Inferior parietal cortex (tissue), 1 donor: ENCODE data around the gene FFAR1.
A peak's percentile ranks its signal among the peaks of the same experiment; 100 is the strongest.

Experiments
- DNase-seq: peaks from one replicate; pipeline ENCODE4 v3.0.0-alpha.2; 2016; ENCODE audit errors: extremely low spot score

Gene FFAR1, protein sequence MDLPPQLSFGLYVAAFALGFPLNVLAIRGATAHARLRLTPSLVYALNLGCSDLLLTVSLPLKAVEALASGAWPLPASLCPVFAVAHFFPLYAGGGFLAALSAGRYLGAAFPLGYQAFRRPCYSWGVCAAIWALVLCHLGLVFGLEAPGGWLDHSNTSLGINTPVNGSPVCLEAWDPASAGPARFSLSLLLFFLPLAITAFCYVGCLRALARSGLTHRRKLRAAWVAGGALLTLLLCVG (N-terminal part only)

DNA sequence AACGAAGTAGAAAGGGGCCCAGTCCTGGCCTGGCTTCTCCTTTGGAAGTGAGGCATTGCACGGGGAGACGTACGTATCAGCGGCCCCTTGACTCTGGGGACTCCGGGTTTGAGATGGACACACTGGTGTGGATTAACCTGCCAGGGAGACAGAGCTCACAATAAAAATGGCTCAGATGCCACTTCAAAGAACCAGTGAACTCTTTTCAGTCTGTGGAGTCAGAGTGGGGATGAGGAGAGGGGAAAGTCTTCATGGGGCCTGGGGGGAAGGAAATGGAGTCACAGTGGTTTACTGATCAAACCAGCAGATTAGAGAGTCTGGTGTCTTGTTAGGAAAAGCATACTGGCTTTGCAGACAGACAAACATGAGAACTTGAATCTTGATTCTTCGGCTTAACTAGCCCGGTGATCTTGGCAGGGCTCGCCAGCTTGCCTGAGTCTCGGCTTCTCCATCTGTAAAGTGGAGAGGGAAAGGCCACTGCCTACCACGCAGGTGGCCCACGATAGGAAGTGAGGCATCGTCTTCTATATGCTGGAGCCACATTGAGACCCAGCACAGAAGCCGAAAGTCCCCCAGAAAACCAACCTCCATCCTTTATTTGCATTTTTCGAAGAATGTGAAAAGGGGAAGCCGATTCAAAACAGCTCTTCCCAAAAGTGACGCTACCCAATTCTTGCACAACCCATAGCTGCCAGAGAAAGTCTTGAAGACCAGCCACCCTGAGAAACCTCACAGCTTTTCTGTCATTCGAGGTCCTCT lies at the start of gene FFAR1:
TSS of gene FFAR1 (plus strand) at position 732 of the 759 bp plus-strand sequence. CDS start 3,650 bp downstream, outside the sequence.
- DNase-seq, result peak; percentile 8

DNA sequence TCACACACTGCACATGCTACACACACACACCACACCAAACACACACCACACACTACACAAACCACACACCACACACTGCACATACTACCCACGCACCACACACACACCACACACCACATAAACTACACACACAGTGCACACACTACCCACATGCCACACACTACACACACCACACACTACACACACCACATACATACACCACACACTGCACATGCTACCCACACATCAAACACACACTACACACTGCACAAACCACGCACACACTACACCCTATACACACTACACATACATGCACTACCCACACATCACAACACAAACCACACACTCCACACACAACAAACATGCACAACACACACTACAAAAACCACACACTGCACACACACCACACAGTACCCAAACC lies 49.8 kb upstream of the FFAR1 start:
- DNase-seq, result no peak

DNA sequence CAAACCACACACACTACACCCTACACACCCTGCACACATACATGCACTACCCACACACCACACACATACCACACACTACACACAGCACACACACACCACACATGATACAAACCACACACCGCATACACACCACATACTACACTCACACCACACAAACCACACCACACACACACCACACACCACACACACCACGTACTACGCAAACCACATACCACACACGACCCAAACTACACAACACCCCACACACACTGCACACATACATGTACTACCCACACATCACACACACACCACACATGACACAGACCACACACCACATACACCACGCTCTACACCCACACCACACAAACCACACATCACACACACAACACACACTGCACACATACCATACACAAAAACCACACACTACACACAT lies 49.1 kb upstream of the FFAR1 start:
- no peak for DNase-seq

DNA sequence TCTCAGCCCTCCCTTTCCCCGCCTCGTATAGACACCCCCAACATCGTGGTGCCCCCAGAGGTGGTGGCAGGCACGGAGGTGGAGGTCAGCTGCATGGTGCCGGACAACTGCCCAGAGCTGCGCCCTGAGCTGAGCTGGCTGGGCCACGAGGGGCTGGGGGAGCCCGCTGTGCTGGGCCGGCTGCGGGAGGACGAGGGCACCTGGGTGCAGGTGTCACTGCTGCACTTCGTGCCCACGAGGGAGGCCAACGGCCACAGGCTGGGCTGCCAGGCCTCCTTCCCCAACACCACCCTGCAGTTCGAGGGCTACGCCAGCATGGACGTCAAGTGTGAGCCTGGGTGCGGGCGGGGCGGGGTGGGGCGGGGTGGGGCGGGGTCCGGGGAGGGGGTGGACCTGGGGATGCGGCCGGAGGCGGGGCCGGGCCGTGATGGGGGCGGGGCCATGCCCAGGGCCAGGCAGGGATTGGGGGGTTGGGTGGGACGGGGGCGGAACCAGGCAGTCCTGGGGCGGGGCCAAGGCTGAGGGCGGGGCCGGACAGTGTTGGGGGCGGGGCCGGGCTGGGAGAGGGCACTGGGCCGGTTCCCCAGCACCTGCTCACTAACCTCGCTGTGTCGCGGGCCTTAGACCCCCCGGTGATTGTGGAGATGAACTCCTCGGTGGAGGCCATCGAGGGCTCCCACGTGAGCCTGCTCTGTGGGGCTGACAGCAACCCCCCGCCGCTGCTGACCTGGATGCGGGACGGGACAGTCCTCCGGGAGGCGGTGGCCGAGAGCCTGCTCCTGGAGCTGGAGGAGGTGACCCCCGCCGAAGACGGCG lies 48.0 kb upstream of the FFAR1 start:
- no peak for DNase-seq

DNA sequence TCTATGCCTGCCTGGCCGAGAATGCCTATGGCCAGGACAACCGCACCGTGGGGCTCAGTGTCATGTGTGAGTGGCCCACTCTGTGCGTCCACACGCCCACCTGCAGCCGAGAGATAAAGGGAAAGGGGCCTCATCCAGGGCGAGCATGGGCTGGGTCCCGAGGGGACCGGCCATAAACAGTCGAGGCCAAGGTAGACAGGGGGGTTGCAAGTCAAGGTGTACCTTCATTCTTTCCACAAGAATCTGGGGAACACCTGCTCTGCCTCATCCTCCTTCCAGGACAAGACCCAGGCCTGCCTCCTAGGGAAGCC lies 47.4 kb upstream of the FFAR1 start:
- DNase-seq, result no peak

DNA sequence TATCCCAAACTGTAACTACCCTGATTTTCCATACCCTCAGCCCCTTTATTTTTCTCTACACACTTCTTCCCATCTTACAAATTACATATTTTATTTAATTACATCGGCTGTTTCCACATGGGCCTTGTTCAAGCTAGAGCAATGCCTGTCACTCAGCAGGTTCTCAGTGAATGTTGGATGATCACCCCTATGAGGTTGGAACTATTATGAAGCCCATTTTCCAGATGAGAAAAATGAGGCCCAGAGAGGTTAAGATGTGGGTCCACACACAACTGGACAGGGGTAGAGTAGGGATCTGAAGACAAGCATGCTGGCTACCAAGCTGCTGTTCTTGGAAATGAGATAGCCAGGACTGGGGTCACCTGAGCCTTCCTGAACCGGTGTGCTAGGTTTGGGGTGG lies 45.7 kb upstream of the FFAR1 start:
- DNase-seq, result no peak

DNA sequence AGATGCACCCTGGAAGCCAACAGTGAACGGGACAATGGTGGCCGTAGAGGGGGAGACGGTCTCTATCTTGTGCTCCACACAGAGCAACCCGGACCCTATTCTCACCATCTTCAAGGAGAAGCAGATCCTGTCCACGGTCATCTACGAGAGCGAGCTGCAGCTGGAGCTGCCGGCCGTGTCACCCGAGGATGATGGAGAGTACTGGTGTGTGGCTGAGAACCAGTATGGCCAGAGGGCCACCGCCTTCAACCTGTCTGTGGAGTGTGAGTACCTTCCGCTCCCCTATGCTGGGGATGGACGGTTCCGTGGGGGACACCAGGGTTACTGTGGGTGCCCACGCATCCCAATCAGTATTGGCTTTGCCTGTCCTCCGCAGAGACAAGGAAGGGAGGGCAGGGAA lies 45.3 kb upstream of the FFAR1 start:
- DNase-seq, result no peak

DNA sequence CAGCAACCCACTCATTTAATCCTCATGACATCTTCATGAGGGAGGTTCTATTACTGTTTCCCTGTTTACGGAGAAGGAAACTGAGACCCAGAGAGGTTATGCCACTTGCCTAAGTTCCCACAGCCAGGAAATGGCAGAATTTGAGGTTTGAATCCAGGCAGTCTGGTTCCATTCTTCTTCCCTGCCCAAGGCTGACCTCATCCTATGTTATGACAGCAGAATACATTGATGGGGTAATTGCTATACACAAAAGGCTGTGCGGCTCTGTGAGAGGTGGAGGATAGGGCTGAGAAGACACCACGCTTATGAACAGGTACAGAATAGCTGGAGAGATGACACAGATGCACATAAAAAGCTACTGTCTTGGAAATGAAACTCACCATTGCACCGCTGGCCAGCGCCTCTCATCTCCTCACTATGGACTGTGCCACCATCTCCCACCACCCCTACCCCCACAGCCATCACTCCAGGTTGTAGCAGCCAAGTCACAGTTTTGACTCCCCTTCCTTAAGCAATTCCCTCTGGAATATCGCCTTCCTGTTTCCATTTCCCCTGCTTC lies 44.3 kb upstream of the FFAR1 start:
- no peak for DNase-seq

DNA sequence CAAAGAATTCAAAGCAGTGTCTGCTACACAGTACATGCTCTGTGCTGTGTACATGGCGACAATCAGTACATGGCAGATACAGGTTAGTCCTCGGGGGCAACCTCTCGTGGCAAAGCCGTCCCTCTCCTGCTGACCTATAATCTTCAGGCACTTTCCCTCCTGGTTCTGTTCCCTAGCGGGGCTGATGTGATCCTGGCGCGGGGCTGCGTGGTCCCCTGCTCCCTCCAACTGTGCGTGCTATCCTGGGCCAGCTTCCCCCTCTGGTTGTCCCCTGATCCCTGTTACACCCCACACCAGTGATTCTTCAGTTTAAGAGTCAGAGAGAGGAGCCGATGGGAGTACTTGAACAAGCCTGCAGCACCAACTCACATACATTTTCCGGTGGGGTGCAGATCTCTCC lies 43.7 kb upstream of the FFAR1 start:
- no peak for DNase-seq

DNA sequence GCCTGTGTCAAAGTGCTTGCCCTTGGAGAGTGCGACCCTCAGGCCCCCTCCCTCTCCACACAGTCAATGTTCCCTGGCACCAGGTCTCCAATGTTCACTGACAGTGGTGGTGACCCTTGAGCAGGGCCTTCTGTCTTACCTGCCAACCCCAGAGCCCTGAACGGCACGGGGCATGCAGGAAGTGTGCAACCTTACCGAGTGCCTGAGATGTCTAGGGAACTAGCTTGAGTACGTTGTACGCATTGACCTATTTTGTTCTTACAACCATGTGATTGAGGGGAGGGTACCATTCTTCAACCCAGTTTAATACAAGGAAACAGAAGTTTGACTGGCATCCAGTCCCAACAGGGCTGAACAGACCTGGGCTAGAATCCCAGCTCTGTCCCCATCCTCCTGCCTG lies 42.5 kb upstream of the FFAR1 start:
- no peak for DNase-seq

DNA sequence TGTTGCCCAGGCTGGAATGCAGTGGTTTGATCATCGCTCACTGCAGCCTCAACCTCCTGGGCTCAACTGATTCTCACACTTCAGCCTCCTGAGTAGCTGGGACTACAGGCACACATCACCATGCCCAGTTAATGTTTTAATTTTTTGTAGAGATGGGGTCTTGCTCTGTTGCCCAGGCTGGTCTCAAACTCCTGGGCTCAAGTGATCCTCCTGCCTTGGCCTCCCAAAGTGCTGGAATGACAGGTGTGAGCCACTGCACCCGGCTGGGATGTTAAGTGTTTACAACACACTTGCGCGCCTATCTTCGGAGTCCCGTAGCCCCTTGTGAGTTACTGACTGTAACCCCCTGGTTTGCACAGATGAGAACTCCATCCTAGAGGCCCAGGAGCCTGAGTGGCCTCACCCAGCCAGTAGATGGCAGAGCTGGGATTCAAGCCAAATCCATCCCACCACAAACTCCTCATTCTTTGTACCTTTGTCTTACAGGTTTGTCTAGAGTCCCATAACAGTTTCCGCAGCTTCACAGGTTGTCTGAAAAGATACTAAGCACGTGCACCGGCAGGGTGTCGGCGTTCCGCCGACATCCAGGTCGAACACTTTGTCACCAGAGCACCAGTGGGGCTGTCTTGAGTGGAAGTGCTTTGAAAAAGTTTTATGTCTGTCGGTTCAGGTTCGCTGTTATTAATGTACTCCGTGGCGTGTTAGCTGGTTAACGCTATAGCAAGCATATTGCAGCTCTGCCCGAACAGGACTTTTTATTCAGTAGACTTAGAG lies 41.0 kb upstream of the FFAR1 start:
- no peak for DNase-seq

DNA sequence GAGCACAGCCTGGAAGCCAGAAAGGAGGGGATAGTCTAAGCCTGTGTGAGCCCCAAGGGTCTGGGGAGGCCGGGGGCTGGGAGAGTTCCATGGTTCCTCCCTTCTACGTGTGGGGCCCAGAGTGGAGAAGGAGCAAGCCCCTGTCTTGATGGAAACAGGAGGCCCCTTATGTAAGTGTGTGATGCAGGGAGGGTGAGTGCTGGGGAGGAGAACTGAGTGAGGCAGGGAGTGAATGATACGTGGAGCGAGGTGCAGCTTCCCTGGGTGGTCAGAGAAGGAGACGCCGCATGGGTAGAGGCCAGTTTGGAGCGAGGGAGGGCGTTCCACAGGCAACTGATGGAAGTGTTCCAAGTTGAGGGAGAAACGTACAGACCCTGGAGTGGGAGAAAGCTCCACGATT lies 39.8 kb upstream of the FFAR1 start:
- DNase-seq, result no peak

DNA sequence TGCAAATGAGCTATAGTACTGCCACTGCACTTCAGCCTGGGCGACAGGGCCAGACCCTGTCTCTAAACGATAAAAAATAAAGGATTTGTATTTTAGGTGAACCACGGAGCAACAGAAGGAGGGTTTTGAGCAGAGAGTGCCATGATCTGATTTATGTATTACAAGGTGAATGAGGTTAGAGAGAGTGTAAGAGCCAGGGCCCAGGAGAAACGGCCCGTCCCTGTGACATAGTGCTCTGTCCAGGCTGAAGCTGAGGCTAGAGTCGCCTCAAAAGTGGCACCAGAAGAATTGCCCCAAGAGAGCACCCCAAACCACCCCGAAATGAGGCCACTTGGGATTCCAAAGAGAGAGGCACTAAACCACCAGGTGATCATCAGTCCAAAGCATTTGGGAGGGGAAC lies 38.8 kb upstream of the FFAR1 start:
- no peak for DNase-seq

DNA sequence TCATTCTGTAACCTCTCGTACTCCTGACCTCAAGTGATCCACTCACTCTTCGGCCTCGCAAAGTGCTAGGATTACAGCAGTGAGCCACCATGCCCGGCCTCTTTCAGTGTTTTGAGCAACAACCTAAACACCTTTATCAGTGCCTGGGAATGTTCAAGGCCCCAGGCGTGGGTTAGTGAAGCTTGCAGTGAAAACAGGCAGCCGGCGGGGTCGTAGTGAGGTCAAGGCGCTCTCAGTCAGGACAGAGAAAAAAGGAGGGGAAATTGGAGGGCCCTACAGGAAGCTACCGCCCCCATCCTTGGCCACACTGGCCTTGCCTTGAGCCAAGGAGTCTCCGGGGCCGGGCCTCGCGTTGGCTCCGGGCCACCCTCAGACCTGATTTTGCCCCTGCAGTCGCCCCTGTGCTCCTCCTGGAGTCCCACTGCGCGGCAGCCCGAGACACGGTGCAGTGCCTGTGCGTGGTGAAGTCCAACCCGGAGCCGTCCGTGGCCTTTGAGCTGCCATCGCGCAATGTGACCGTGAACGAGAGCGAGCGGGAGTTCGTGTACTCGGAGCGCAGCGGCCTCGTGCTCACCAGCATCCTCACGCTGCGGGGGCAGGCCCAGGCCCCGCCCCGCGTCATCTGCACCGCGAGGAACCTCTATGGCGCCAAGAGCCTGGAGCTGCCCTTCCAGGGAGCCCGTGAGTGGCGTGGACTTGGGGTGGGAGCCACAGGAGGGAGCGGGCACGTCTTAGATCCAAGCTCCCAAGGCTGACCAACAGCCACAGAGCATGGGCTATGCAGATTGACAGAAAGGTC lies 38.0 kb upstream of the FFAR1 start:
- no peak for DNase-seq

DNA sequence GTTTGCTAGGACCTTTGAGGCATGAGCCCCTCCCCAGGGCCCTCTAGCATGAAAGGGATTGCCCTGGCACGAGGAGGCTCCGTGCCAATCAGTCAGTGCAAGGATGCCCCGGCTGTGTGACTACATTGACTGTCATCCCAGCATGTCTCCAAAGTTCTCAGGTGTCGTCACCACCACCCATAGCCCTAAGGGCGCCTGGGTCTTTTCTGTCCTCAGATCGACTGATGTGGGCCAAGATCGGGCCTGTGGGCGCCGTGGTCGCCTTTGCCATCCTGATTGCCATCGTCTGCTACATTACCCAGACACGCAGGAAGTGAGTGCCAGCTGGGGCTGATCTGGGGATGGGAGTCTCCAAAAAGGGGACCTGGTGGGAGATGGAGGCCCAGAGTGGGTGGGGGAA lies 37.4 kb upstream of the FFAR1 start:
- DNase-seq, result no peak

DNA sequence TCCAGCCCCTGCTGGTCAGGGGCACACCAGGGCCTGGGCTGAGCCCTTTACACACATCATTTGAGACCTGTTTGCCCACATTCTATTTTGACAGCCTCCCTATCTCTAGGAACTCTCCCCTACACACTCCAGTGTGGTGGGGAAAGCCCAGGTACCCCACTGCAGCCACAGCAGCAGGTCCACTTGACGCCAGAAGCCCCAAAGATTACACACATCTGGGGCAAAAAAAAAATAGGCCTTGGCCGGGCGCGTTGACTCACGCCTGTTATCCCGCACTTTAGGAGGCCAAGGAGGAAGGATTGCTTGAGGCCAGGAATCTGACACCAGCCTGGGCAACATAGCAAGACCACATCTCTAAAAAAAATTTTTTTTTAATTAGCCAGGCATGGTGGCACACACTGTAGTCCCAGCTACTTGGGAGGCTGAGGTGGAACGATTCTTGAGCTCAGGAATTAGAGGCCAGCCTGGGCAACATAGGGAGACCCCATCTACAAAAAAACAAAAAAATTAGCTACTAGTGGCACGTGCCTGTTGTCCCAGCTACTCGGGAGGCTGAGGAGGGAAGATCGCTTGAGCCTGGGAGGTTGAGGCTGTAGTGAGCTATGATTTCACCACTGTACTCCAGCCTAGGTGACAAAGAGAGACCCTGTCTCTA lies 36.8 kb upstream of the FFAR1 start:
- DNase-seq, result no peak

DNA sequence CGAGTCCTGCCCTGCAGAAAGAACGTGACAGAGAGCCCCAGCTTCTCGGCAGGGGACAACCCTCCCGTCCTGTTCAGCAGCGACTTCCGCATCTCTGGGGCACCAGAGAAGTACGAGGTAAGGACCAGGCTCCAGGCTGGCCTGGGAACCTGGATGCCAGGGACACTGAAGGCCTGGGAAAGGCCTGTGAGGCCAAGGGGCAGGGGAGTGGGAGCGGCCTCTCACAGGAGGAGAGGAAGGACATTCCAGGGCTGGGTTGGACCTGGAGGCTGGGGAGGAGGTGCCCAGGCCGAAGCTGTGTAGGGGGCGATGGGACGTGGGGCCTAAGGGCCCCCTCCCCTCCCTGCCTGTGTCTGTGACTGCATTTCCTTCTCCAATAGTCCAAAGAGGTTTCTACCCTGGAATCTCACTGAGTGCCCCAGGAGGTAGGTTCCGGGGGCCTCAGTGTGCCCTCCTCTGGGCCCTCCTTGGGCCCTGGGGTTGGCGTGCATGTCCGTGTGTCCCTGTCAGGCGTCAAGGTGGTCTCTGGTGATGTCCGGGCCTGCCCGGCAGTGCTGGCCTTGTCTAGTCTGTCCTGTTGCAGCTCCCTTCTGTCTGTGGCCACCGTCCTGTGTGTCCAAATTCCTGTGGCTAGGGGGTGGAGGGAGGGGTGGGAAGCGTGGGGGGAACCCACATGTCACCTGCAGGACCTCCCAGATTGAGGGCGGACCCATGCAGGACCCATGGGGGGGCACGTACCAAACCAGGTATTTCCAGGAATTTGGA lies 35.6 kb upstream of the FFAR1 start:
- DNase-seq, result no peak

DNA sequence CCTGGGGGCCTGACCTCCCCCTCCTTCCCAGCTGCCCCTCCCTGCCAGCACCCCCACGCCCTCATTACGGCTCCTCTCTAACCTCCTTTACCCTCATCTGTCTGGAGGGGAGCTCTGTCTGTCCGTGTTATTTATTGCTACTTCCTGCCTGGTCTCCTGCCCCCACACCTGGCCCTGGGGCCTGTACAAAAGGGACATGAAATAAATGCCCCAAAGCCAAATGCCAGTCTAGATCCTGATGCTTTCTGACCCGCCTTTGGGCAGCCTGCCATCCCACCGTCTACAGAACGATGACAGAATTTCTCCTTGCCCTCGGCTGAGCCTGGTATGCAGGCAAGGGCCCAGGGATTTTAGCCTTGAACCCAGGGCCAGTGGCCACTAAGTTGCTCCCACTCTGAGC lies 34.1 kb upstream of the FFAR1 start:
- DNase-seq, result no peak

DNA sequence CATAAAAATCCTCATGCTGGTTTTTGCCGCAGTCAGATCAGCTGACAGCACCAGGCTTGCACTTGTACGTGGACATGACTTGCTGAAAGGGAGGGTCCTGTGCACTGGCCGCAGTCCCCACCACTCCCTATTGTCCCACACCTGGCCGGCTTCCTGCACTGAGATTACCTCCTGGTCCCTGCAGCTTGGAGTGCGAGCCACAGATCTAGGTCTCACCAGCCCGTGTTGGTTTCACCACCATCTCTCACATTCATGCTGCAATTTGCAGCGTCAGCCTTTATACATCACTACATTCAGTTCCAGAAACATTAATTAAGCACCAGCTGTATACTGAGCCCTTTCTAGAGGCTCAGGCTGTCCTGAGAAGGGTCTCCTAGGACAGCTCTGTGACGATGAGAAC lies 33.7 kb upstream of the FFAR1 start:
- no peak for DNase-seq
